Fibroblast of skin of left quadriceps (primary cell): Measurements from ENCODE around the gene LSAMP.
"Not testable (repeated sequence)": the region's sequence is repeated elsewhere in the genome, so short reads cannot be mapped to it uniquely, and the experiment has no call there.

Source experiments
- DNase-seq, 2 experiments: peaks; one replicate each; pipeline ENCODE4 v3.0.0-alpha.2; 2013; ENCODE audit warnings: low read depth in 2 of 2

LSAMP gene

DNA sequence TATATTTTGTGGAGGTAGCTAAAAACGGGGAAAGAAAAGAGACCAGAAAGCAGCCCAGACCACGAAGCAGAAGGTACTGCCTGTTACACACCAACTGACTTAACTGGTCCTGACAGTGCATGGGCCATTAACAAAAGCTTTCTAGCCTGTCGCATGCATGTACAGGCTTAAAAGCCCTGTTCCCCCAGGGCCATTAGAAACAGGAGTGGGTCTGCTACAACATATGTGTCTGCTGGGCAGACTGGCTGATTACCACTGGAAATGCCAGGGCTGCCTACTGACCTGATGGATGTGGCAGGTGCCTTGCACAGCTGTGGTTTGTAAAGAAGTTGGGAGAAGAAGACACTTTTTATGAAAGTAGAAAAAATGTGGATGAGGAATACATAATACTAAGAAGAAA is 684.6 kb downstream of the LSAMP start:
- DNase-seq = no peak

GRCh38 chr3:115758076-115758763 is 687.1 kb downstream of the LSAMP start:
- DNase-seq = no peak

- DNase-seq = not testable (repeated sequence)
These were observed 692.3 kb downstream of the LSAMP start for GRCh38 chr3:115752978-115753377.
